HTERT RPE-1 (cell line): ENCODE data around the gene GMPS.
"Not testable (repeated sequence)": the region's sequence is repeated elsewhere in the genome, so short reads cannot be mapped to it uniquely, and the experiment has no call there.

Experiments
- in situ Hi-C: fragments of 300-500 bp; cut with MboI; formaldehyde crosslinking; loops from 4 replicates; pipeline ENCODE4 v1.14.3; 2020; ENCODE audit warnings: low sequenced_read_pairs

GMPS gene

DNA sequence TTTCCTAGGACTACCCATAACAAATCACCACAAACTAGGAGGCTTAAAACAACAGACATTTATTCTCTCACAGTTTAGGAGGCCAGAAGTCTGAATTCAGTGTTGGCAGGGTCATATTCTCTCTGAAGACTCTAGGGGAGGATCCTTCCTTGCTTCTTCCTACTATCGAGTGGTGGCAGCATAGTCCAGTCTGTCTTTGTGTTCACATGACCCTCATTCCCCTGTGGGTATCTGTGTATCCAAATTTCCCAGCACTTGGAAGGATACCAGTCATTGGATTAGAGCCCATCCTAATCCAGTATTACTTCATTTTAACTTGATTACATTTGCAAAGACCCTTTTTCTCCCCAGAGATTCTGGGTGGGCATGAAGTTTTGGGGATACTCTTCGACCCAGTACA lies 63.8 kb downstream of the GMPS start:
- in situ Hi-C loops = no loop called here

GRCh38 chr3:155938409-155938808 lies 68.0 kb downstream of the GMPS start:
- in situ Hi-C loops = no loop called here

DNA sequence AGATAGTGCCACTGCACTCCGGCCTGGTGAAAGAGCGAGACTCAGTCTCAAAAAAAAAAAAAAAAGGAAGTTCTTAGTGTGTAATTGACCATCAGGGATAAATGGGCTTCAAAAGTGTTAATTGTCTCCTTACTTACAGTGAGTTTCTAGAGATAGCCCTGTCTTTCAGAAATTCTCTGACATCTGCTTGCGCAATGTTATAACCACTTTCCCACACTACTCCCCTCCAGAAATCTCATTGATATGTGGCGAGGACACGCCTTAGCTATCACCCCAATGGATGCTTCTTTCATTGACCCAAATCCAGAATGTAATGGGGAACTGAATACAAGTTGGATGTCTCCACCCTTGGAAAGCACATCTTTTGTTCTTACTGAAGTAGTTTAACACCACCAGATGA lies 70.9 kb downstream of the GMPS start:
- in situ Hi-C loops = no loop called here

GRCh38 chr3:155944081-155944480 lies 73.6 kb downstream of the GMPS start:
- in situ Hi-C loops = no loop called here

GRCh38 chr3:155946178-155946577 lies 75.7 kb downstream of the GMPS start:
- in situ Hi-C loops = no loop called here

DNA sequence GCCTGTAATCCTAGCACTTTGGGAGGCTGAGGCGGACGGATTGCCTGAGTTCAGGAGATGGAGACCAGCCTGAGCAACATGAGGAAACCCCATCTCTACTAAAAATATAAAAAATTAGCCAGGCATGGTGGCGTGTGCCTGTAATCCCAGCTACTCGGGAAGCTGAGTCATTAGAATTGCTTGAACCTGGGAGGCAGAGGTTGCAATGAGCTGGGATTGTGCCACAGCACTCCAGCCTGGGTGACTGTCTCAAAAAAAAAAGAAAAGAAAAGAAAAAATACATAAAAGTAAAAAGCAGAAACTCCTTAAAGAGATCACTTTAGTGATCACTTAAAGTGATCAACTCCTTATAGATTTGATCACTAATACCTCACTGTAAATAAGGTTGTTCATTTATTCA lies 78.0 kb downstream of the GMPS start:
- in situ Hi-C loops = no loop called here

DNA sequence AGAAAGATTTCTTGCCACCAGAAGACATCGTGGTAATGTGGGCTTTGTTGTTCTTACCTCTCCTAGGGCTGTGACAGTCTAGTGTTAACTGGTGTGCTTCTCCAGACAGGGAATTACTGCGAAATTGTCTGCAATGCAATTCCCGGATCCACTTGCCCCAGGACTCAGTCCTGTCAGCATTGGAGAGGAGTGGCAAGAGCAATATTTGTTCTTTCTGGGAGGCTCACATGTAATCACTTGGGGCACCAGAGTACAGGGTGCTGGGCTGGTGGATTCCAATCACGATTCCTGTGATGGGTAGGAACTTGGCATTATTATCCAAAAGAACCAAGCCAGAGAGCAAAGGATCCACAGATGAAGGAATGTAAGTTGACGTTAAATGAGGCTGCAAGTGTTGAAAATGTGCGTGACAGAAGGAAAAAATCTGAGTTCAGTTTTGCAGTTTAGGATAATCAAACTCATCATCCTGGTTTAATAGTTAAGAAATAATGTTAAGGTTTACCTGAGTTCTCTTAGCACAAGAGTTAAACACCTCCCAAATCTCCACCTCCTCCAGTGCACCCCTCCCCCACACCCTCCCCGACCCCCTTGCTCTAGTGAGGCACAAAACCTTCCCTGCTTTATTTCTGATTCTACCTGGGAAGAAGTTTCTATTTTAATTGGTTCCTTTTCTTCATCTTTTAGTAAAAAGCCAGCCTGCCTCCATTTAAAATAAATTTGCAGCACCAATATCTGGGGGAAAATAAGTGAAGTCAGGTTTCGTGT lies 79.2 kb downstream of the GMPS start:
- in situ Hi-C loops = no loop called here

- in situ Hi-C loops = no loop called here
Observed at GRCh38 chr3:155956508-155957411, 86.3 kb downstream of the GMPS start.

DNA sequence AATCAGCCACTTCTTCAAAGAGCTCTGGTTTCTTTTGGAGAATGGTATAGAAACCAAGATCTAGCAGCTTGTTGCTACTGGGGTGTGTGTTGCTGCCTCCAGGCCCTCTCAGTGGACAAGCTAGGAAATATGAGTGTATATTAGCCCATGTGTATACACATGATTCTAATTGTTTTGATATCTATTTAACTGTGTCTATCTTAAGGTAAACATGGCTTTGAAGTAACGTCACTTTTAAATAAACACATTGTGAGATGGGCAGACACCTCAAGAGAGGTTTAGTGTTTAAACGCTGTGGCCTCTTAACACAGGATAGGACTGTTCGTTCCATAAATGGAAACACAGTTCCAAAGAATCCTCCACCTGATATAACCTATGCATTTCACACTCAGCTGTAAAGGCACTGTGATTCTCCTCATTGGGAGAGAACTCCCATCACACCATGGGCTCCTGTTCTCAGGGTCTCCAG lies 87.0 kb downstream of the GMPS start:
- in situ Hi-C loops = no loop called here

- in situ Hi-C loops = no loop called here
Observed at GRCh38 chr3:155958676-155959075, 88.2 kb downstream of the GMPS start.

GRCh38 chr3:155960060-155960459 lies 89.6 kb downstream of the GMPS start:
- in situ Hi-C loops = no loop called here

DNA sequence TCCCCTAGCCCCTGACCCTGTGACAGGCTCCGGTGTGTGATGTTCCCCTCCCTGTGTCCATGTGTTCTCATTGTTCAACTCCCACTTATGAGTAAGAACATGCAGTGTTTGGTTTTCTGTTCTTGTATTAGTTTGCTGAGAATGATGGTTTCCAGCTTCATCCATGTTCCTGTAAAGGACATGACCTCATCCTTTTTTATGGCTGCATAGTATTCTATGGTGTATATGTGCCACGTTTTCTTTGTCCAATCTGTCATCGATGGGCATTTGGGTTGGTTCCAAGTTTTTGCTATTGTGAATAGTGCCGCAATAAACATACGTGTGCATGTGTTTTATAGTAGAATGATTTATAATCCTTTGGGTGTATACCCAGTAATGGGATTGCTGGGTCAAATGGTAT lies 90.6 kb downstream of the GMPS start:
- in situ Hi-C loops = not testable (repeated sequence)

DNA sequence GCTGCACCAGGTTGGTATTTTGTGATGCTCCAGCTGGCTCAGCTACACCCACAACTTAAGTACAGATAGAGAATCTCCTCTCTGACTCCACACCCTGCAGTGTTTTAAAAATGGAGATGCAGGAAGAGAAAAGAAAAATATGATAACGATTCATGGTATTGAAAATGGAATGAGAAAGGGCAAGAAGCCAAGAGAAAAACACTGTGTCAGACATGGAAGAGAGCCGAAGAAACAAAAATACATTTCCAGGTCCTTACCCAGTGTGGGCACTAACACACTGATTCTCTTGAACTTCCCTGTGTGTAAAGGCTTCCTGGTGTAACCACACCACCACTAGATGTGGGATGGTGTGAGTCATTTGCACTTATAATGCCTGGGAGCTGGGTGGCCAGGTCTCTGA lies 93.1 kb downstream of the GMPS start:
- in situ Hi-C loops = no loop called here

GRCh38 chr3:155970398-155970797 lies 99.9 kb downstream of the GMPS start:
- in situ Hi-C loops = no loop called here

DNA sequence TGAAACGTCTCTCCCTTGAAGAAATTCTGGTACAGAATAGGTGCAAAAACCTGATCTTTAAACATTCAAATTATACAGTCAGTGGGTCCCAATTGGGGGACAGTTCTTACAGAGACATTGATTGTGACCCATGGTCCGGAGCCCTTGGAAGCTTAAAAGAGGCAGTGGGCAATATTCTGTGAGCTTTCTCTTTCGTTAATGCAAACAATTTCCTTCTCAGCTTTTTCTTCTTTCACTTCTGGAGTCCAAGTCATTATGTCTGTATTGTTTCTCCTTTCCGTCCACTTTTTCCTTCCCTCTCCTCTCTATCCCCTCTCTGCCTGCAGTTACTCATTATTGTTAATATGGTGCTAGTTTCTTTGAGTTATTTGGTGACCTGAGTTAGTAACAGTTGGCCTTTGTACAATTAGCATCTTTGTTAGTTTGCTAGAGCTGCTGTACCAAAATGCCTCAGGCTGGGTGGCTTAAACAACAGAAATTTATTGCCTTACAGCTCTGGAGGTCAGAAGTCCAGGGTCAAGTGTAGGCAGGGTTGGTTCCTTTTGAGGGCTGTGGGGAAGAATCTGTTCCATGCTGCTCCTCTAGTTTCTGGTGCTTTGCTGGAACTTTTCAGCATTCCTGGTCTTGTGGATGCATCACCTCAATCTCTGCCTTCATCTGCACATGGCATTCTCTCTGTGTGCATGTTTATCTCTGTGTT lies 102.6 kb downstream of the GMPS start:
- in situ Hi-C loops = no loop called here

DNA sequence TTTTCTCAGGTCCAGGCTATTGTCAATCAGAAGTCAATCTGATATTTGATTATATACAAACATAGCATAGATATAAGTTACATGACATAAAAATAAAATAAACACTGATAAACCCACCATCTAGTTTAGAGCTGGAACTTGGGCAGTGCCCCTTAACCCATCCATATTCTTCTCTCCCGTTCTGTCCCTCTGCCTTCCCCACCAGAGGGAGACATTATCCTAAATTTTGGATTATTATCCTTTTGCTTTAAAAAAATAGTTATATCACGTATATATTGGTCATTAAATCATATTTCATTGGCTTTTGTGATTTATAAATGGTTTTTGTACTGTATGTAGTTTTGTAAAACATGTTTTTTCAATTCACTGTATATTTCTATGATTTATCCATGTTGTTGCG lies 107.9 kb downstream of the GMPS start:
- in situ Hi-C loops = no loop called here

DNA sequence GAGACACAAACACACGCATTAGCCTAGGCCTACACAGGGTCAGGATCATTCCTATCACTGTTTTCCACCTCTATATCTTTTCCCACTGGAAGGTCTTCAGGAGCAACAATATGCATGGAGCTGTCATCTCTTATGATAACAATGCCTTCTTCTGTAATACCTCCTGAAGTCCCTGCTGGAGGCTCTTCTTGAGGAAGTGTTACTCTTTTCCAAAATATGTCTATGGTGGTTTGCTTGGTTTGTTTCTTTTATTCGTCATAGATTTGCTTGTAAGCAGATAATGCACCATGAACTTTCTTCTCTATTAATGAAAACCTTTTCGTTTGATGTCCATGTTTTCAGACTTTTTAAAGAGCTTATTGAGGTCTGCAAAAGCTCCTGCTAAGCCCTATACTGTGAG lies 109.3 kb downstream of the GMPS start:
- in situ Hi-C loops = no loop called here

DNA sequence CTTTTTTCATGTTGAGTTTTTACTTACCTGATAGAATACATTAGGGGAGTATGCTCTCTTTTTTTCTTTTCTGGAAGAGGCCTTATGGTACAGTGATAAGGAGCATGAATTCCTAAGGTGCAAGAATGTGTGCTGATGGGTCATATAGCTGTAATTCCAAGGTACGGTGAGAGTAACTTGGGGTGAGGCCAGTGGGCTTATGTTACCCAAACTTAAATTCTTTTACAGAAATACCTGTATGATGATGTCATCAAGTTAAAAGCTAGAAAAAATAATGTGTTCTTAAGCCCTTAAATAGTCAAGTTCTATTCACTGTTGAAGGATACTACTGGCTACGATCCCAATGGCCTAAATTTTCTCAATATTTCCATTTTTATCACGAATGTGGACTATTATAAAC lies 111.2 kb downstream of the GMPS start:
- in situ Hi-C loops = no loop called here

DNA sequence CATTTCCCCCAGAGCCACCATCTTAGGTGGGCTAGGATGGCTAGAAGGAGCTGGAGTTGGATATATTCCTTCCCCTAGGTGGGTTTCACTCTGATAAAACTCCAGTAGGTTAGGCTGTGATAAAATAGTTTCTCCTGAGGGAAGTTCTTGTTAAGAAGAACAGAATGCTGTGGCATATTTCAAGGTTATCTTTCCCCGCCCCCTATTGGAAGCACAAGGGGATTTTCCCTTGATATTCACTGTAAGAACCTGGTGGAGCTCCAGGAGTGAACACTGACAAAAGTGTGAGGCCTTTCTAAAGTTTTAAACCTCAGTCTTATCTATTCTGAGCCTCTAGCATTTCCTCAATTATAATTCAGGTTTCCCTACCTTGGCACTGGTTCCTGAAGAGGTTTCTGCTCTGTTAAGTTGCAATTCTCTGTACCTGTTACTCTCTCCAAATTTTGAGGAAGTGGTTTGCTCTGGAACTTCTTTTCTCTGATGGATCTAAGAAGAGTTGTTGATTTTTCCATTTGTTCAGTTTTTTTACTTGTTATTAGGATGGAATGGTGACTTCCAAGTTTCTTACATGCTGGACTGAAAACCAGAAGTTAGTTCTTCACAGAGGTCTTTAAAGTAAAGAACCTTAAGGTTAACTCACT lies 113.5 kb downstream of the GMPS start:
- in situ Hi-C loops = no loop called here

GRCh38 chr3:155984791-155985417 lies 114.5 kb downstream of the GMPS start:
- in situ Hi-C loops = no loop called here

DNA sequence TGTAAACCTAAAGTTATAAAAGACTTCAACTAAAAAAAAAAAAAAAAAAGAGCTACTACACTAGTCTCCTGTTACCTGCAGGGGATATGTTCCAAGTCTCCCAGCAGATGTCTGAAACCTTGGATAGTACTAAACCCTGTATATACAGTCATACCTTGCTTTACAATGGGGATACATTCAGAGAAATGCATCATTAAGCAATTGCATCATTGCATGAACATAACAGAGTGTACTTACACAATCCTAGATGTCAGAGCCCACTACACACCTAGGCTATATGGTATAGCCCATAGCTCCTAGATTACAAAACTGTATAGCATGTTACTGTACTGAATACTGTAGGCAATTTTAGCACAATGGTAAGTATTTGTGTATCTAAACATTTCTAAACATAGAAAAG lies 119.1 kb downstream of the GMPS start:
- in situ Hi-C loops = no loop called here
